Heart left ventricle (tissue), 16 donors: ENCODE data around the gene HMGB4. TPM values are rescaled to one million over a fixed set of nuclear protein-coding genes. Genes with fewer than 3 reads are reported as not detected.

Source experiments
- ATAC-seq, 4 donors: fragments of 200-7000 bp; cut with Tn5 transposase; one replicate each; pipeline ENCODE4 v1.9.1; 2020 to 2022; ENCODE audit warnings: moderate library complexity in 4 of 4, mild to moderate bottlenecking in 3 of 4, moderate number of reproducible peaks in 1 of 4
- DNase-seq, 5 donors: peaks; one replicate each; pipeline ENCODE4 v3.0.0-alpha.2; 2020
- H3K27ac ChIP-seq, 12 donors: fragments of 200-600 bp; sonication (generic) in 4 of 12; one replicate each; pipeline versions ENCODE4 v1.5.0 to v1.8.0; 2016 to 2022; ENCODE audit warnings: mild to moderate bottlenecking in 2 of 12
- H3K27me3 ChIP-seq, 9 donors: fragments of 200-600 bp; sonication (generic) in 2 of 9; one replicate each; pipeline versions ENCODE4 v1.5.1 to v1.8.0; 2016 to 2022; ENCODE audit warnings: mild to moderate bottlenecking in 3 of 9
- H3K36me3 ChIP-seq, 9 donors: fragments of 200-600 bp; sonication (generic) in 2 of 9; one replicate each; pipeline versions ENCODE4 v1.5.0 to v1.8.0; 2018 to 2022; ENCODE audit warnings: mild to moderate bottlenecking in 2 of 9
- H3K4me1 ChIP-seq, 12 donors: fragments of 200-600 bp; sonication (generic) in 4 of 12; one replicate each; pipeline versions ENCODE4 v1.5.0 to v1.8.0; 2016 to 2022; ENCODE audit warnings: mild to moderate bottlenecking in 3 of 12
- H3K4me3 ChIP-seq, 12 donors: fragments of 200-600 bp; sonication (generic) in 4 of 12; one replicate each; pipeline versions ENCODE4 v1.5.0 to v1.8.0; 2017 to 2022; ENCODE audit warnings: mild to moderate bottlenecking in 9 of 12, moderate library complexity in 4 of 12
- H3K9me3 ChIP-seq, 12 donors: fragments of 200-600 bp; sonication (generic) in 4 of 12; one replicate each; pipeline versions ENCODE4 v1.5.0 to v1.8.0; 2016 to 2022; ENCODE audit warnings: mild to moderate bottlenecking in 1 of 12
- CTCF ChIP-seq, 12 donors: fragments of 200-600 bp; sonication (generic) in 4 of 12; IDR thresholded peaks; one replicate each; pipeline versions ENCODE4 v1.5.0 to v1.8.0; 2018 to 2022; ENCODE audit warnings: antibody characterized with exemption in 12 of 12, mild to moderate bottlenecking in 5 of 12
- POLR2A ChIP-seq, 2 donors: fragments of 450-650 bp; IDR thresholded peaks; one replicate each; pipeline ENCODE4 v1.6.1; 2017; ENCODE audit warnings: antibody characterized with exemption in 2 of 2, mild to moderate bottlenecking in 2 of 2, moderate library complexity in 2 of 2
- WGBS, 4 donors: extraction: QIAGEN DNeasy Blood & Tissue Kit in 2 of 4; methylation state at CpG; one replicate each; pipeline versions ENCODE4 v1.1.5 to v1.1.7; 2013 to 2018; 5-methylcytosine and 5-hydroxymethylcytosine counted together
- intact Hi-C, 10 donors: fragments of 100-400 bp; cut with DNase I; formaldehyde crosslinking; loops; one replicate each; pipeline versions ENCODE4 v1.11.1 to v1.14.2; 2022
- polyA plus RNA-seq, 2 donors: library from polyadenylated mRNA; stranded (reverse); fragments of 200-250 nt; gene quantifications; one replicate each; pipeline ENCODE4 v1.2.3, GENCODE V29; 2013
- total RNA-seq, 9 donors: library from RNA; depleted of rRNA in 2 of 9; stranded (reverse); fragments of >200 nt in 2 of 9; fragmentation: NEBNext Ultra II Directional in 3 of 9; extraction: Animal tissue kit (Norgen Biotek cat#: 25700) in 3 of 9; gene quantifications; one replicate each; pipeline versions ENCODE4 v1.1.0 to v1.2.4, GENCODE V29; 2016 to 2023
- donor health status: ischemic (EF 13 %, LVEDD 7.1; RV severe dilation, severe dysfunction).
- donor health status: healthy with polysubstance abuse.
- donor health status: DM: no; HTN: yes; CAD: no.
- donor health status: DM: no; HTN: no; CAD: no.
- donor health status: ischemic (EF 25% LVEDD 6.9; RV normal size, moderate dysfunction).
- donor health status: ischemic (EF 25% LVEDD 5.7; RV mildly dilated, moderate dysfunction).
- donor health status: healthy.
- donor health status: DM: yes; HTN: yes; CAD: no.
- donor health status: ischemic (EF 35%, LVEDD 5.7; RV mildly dilated, moderate dysfunction).
- donor health status: nonischemic (EF 11% LVEDD 7.7; RV severe dilation, severe dysfunction).
- donor health status: DM: yes; HTN: yes; CAD: no.
- donor health status: PGD.
- donor health status: ischemic (EF 29% LVEDD 5.4; RV normal size, mild dysfunction).
- donor health status: nonischemic (EF 23%, LVEDD 6.1; RV moderate dilation, normal function).

Gene HMGB4
- total and polyA plus RNA-seq, 11 donors, result not detected

GRCh38 chr1:33841494-33841893 is 22.4 kb upstream of the HMGB4 start:
- H3K27ac ChIP-seq, result no peak overlapping the region
- H3K9me3 ChIP-seq, result no peaks in the 10 kb centered on the region
- H3K36me3 ChIP-seq, result no peaks in the 10 kb centered on the region
- no peak overlapping the region for H3K4me3 ChIP-seq
- H3K4me1 ChIP-seq, result no peaks in the 10 kb centered on the region
- ATAC-seq (no peak), DNase-seq (no peak)
- TF ChIP-seq CTCF (IDR thresholded peaks at IDR 0.05), result no peak
- TF ChIP-seq POLR2A (IDR thresholded peaks at IDR 0.05), result no peak
- WGBS, 4 donors, result 62 to 72% (median 72%) methylated on average over 1 of the region's 1 CpG
- intact Hi-C loops, result no loop called here
- H3K27me3 ChIP-seq, result peaks cover 0 to 6% (median 0%) of the 10 kb centered on the region in 9 donors

- no peaks in the 10 kb centered on the region for H3K4me1 ChIP-seq
- ATAC-seq (no peak), DNase-seq (no peak)
- H3K27ac ChIP-seq, result no peak overlapping the region
- TF ChIP-seq POLR2A (IDR thresholded peaks at IDR 0.05), result no peak
- peak in 1 of 12 donors; percentile 14 for TF ChIP-seq CTCF (IDR thresholded peaks at IDR 0.05)
- intact Hi-C loops, result no loop called here
- WGBS, 4 donors, result 81 to 91% (median 86%) methylated on average over 5 of the region's 5 CpGs
- peaks cover 0 to 6% (median 0%) of the 10 kb centered on the region in 9 donors for H3K27me3 ChIP-seq
- no peak overlapping the region for H3K4me3 ChIP-seq
- H3K9me3 ChIP-seq, result no peaks in the 10 kb centered on the region
- no peaks in the 10 kb centered on the region for H3K36me3 ChIP-seq
Measured at GRCh38 chr1:33842348-33842747, 21.5 kb upstream of the HMGB4 start.

GRCh38 chr1:33844166-33844565 is 19.7 kb upstream of the HMGB4 start:
- 69 to 75% (median 72%) methylated on average over 5 of the region's 5 CpGs for WGBS, 4 donors
- intact Hi-C loops, result no loop called here
- Histone ChIP-seq H3K4me1 (no peaks in the 10 kb centered on the region), H3K27me3 (no peaks in the 10 kb centered on the region), H3K36me3 (no peaks in the 10 kb centered on the region), H3K4me3 (no peak overlapping the region), H3K9me3 (no peaks in the 10 kb centered on the region), H3K27ac (no peak overlapping the region)
- no peak for ATAC-seq
- TF ChIP-seq CTCF (IDR thresholded peaks at IDR 0.05) (no peak), POLR2A (IDR thresholded peaks at IDR 0.05) (no peak)
- DNase-seq, result no peak

GRCh38 chr1:33846861-33847260 is 17.0 kb upstream of the HMGB4 start:
- 82 to 98% (median 83%) methylated on average over 5 to 8 of the region's 8 CpGs for WGBS, 4 donors

More at GRCh38 chr1:33846861-33847260, 17.0 kb upstream of the HMGB4 start:
- no peak overlapping the region for H3K27ac ChIP-seq
- H3K4me1 ChIP-seq, result no peaks in the 10 kb centered on the region
- no peaks in the 10 kb centered on the region for H3K36me3 ChIP-seq
- H3K4me3 ChIP-seq, result no peak overlapping the region
- TF ChIP-seq CTCF (IDR thresholded peaks at IDR 0.05) (no peak), POLR2A (IDR thresholded peaks at IDR 0.05) (no peak)
- ATAC-seq (no peak), DNase-seq (no peak)
- H3K27me3 ChIP-seq, result no peaks in the 10 kb centered on the region
- no peaks in the 10 kb centered on the region for H3K9me3 ChIP-seq
- intact Hi-C loops, result no loop called here
